H7 (cell line): ENCODE measurements around the gene USP6. TPM values are rescaled to one million over a fixed set of nuclear protein-coding genes. Genes with fewer than 3 reads are reported as not detected.
"Not testable (repeated sequence)": the region's sequence is repeated elsewhere in the genome, so short reads cannot be mapped to it uniquely, and the experiment has no call there.

Source experiments
- DNase-seq: peaks from one replicate; pipeline ENCODE4 v3.0.0; 2012
- H3K27me3 ChIP-seq: 2 replicates; pipeline ENCODE4 v1.6.0; 2011; ENCODE audit warnings: mild to moderate bottlenecking, low read length; ENCODE audit not compliant: control insufficient read depth, insufficient read depth
- H3K36me3 ChIP-seq: replicated peaks from 2 replicates; pipeline ENCODE4 v1.5.1; 2011; ENCODE audit warnings: low read length; ENCODE audit not compliant: control insufficient read depth, insufficient read depth
- H3K4me3 ChIP-seq: 2 replicates; pipeline ENCODE4 v1.5.1; 2011; ENCODE audit warnings: low read depth, mild to moderate bottlenecking, control low read depth, low read length, moderate library complexity; ENCODE audit not compliant: insufficient read depth
- total RNA-seq: library from RNA; depleted of rRNA; stranded (reverse); fragments of >200 nt; shearing (Covaris generic); gene quantifications from 2 replicates; pipeline ENCODE4 v1.2.3, GENCODE V29; 2014

USP6 gene
- total RNA-seq, 1 experiment from 2014 or later = 0.03 TPM

DNA sequence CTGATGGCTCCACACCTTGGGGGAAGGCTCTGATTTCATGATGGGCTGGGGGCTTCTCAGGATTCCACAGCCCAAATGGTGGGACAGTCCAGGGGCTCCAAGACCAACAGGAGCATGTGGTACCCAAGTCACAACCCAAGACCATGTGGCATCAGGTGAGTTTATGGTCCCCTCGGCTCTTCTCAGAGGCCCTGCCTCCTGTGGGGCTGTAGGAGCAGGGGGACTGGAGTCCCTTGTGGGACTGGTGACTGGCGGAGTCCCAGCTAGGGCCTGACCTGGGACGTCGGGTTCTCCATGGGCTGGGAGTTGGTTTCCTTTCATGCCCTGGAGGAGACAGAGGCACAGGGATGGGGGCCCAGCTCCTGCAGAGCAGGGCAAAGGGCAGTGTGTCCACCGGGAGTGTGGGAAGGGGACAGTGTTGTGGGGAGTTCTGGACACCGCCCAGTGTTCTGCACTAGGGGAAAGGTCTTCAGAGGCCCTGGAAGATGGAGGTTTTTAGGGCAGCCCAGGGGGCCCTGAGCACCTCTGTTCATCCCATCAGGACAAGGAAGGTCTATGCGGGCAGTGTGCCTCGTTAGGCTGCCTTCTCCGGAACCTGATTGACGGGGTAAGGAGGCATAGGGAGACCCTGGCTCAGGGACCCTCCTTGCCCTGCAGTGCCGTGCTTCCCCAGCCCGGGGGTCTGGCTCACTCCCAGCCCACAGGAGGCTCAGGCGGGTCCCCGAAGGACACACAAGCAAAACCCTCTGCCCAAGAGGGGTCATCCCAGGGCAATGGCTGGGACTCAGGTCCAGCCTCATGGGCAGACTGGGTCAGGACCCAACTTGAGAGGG, 21.0 kb downstream of the USP6 start:
- not testable (repeated sequence) for H3K36me3 ChIP-seq, H3K27me3 ChIP-seq, DNase-seq, H3K4me3 ChIP-seq

DNA sequence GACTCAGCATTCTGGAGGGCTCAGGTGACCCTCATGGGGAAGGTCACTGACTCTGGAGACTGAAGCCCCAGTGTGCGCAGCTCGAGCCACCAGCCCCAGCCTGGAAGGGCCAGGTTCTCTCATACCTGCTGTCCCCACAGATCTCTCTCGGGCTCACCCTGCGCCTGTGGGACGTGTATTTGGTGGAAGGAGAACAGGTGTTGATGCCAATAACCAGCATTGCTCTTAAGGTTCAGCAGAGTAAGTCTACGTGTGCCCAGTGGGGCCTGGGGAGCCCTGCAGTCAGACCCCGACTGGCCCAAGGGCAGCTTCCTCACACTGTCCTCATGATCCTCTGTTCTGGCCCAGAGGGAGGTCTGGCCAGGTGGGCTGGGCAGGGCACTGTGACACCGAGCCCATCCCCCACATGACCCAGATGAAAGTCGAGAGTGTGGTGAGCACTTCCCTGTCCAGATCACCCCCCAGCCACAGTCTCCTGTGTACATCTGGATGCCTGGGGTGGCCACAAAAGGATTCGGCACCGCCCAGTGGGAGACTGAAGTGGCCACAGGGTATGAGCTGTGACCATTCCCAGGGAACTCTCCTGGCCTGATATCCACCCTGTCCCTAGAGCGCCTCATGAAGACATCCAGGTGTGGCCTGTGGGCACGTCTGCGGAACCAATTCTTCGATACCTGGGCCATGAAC, 21.8 kb downstream of the USP6 start:
- H3K27me3 ChIP-seq, H3K36me3 ChIP-seq, H3K4me3 ChIP-seq: not testable (repeated sequence)
- DNase-seq = peak; percentile 8

DNA sequence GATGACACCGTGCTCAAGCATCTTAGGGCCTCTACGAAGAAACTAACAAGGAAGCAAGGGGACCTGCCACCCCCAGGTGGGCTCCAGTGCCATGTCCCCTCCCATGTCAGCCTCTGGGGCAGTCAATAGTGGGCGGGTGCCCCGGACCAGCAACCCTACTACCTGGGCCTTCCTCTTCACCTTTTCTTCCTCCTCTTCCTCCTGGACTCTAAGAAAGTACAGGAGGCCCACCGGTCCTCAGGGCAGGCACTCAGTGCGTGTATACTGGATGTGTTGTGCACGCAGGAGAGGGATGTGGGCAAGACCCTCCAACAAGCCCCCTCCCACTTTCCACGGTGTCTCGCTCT, 22.3 kb downstream of the USP6 start:
- H3K4me3 ChIP-seq, DNase-seq, H3K36me3 ChIP-seq, H3K27me3 ChIP-seq: not testable (repeated sequence)

DNA sequence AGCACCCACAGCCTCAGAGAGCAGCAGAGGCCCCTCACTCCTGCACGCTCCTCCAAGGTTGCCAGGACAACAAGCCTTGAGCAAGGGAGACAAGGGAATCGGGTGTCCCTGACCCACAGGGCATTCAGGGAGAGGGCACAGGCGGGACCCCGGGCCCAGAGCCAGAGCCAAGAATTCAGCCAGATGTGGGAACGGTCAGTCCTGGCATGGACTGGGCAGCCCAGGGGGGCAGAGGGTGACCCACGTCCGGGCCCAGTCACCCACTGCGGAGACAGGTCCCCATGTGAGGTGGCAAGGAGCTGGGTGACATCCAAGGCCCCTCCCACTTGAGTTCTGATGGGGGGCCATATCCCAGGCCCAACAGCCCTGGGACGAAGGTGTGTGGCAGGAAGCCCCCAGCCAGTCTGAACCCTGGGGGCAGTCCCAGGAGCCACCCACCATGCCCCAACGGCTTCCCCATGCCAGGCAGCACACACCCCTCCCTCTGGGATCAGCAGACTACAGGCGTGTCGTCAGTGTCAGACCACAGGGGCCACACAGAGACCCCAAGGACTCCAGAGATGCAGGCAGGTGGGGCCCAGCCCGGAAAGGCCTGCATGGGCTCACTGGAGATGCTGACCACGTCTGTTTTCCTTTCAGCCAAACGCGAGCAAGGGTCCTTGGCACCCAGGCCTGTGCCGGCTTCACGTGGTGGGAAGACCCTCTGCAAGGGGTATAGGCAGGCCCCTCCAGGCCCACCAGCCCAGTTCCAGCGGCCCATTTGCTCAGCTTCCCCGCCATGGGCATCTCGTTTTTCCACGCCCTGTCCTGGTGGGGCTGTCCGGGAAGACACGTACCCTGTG, 23.0 kb downstream of the USP6 start:
- Histone ChIP-seq H3K27me3 (no peaks in the 10 kb centered on the region), H3K4me3 (no peak overlapping the region), H3K36me3 (no peaks in the 10 kb centered on the region)
- peak; percentile 14 for DNase-seq

DNA sequence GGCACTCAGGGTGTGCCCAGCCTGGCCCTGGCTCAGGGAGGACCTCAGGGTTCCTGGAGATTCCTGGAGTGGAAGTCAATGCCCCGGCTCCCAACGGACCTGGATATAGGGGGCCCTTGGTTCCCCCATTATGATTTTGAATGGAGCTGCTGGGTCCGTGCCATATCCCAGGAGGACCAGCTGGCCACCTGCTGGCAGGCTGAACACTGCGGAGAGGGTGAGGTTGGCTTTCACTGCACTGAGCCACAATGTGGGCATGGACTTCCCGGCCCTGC, 23.6 kb downstream of the USP6 start:
- Histone ChIP-seq H3K36me3 (no peaks in the 10 kb centered on the region), H3K27me3 (no peaks in the 10 kb centered on the region), H3K4me3 (no peak overlapping the region)
- DNase-seq = peak; percentile 5

DNA sequence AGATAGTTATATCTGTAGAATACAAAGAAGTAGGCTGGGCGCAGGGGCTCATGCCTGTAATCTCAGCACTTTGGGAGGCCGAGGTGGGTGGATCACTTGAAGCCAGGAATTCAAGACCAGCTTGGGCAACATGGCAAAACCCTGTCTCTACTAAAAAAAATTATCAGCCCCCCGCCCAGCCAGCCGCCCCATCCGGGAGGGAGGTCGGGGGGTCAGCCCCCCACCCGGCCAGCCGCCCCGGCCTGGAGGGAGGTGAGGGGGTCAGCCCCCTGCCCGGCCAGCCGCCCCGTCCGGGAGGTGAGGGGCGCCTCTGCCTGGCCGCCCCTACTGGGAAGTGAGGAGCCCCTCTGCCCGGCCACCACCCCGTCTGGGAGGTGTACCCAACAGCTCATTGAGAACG, 27.0 kb downstream of the USP6 start:
- not testable (repeated sequence) for DNase-seq, H3K27me3 ChIP-seq, H3K36me3 ChIP-seq, H3K4me3 ChIP-seq

DNA sequence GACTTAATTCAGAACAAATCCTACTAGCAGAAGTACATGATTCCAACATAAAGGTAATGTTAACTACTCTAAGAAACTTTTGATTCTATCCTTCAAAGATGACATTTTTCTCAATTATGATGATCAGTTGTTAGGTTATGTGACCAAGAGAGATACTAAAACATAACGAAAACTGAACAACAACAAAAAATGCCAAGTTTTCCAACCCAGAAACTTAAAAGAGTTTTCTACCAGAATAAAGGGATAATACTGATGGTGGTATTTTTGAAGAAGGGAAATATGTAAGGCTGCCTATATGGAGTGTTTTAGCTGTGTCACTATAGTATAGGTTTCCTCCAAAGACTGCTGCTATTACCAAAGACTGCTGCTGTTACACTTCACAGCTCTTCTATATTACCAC, 30.3 kb downstream of the USP6 start:
- H3K36me3 ChIP-seq, DNase-seq, H3K27me3 ChIP-seq, H3K4me3 ChIP-seq: not testable (repeated sequence)

DNA sequence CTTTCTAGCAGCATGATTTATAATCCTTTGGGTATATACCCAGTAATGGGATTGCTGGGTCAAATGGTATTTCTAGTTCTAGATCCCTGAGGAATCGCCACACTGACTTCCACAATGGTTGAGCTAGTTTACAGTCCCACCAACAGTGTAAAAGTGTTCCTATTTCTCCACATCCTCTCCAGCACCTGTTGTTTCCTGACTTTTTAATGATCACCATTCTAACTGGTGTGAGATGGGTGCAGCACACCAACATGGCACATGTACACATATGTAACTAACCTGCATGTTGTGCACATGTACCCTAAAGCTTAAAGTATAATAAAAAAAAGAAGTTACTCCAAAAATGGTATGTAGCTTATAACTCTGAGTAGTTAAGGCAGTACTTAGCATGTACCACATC, 44.9 kb downstream of the USP6 start:
- H3K27me3 ChIP-seq, H3K4me3 ChIP-seq, DNase-seq, H3K36me3 ChIP-seq: not testable (repeated sequence)

DNA sequence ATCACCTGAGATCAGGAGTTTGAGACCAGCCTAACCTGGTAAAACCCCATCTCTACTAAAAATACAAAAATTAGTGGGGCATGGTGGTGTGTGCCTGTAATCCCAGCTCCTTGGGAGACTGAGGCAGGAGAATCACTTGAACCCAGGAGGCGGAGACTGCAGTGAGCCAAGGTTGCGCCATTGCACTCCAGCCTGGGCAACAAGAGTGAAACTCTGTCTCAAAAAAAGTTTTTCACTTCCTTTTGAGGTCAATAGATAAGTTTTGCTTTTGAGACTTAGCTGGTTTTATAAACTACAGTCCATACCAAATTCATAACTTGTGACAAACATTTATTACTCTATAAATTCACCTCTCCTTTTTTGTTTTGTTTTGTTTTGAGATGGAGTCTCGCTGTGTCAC, 46.0 kb downstream of the USP6 start:
- H3K4me3 ChIP-seq, H3K36me3 ChIP-seq, DNase-seq, H3K27me3 ChIP-seq: not testable (repeated sequence)

DNA sequence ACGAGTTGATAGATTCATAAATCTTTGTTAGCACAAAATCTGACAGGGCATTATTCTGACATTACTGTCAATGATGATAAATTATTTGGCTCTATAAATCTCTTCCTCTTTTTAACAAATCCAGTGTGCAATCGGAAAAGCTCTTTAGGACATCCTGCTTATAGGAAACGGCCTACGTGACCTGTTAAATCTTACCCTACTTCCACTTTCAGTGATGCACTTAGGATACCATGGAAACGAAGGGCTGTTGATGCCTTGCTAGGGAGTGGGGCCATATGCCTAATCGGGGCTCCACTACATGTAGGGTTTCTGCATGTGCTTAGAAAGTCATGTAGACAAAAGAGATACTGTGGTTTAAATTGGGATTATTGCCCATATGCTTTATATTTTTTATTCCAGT, 48.6 kb downstream of the USP6 start:
- no peak for DNase-seq
- Histone ChIP-seq H3K27me3 (no peaks in the 10 kb centered on the region), H3K36me3 (no peaks in the 10 kb centered on the region), H3K4me3 (no peak overlapping the region)

DNA sequence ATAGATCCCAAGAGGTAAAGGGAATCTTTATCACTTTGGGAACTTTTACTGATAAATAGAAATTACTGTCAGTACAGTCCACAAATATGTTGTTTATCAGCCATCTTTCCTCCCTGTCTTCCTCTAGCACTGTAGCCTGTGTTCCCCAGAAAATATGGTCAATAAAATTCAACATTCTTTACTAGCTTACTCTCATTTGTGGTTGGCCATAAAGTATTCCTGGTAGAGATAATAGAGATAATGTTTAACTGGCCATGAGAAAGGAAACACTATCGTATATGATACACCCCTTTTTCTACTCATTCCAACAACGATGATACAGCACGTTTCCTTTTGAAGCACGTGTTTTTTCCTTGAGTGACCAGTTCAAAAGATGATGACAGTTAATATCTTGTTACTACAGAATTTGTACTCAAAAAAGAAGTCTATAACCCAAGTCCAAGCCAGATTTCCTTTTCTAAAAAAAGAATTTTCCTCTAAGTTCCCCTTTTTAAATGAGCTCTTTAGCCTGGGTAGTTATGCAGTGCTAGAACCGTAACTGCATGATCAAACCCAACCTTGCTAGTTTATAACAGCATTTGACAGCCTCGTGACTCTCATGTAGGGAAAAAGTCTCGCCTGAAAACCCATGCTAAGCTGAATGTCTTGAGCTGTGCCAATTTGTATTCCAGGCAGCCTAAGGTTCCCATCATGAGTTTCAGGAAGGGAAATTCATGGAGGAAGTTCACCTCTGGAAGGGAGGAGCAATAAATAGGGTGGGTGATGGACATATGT, 50.1 kb downstream of the USP6 start:
- not testable (repeated sequence) for DNase-seq, H3K27me3 ChIP-seq, H3K36me3 ChIP-seq, H3K4me3 ChIP-seq

DNA sequence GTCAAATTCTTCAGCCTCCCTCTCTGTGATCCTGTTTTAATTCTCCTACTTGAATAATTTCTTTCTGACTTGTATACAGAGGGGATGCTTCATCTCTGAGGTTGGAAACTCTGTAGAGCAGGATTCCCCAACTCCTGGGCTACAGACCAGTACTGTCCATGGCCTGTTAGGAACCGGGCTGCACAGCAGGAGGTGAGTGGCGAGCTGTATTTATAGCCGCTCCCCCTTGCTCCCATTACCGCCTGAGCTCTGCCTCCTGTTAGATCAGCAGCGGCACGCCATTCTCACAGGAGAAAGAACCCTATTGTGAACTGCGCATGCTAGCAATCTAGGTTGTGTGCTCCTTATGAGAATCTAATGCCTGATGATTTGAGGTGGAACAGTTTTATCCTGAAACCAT, 59.2 kb downstream of the USP6 start:
- not testable (repeated sequence) for H3K4me3 ChIP-seq, H3K27me3 ChIP-seq, H3K36me3 ChIP-seq, DNase-seq

DNA sequence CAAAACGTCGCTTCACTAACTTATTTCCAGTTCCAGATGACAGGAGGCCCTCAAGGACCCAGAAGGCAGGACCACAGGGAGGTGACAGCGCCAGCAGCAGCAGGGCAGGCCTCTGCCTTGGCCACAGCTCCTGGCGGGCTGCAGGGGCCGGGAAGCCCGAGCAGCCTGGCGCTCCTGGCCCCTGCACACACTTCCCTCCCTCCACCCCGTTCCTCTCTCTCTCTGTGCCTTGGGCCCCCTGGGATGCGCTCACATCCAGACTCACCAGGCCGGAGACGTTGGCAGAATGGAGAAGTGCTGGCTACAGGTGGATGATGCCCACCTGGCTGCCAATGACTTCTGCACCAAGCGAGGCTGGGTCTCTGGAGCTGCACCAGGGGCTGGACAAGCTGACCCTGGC, 63.2 kb downstream of the USP6 start:
- Histone ChIP-seq H3K27me3 (no peaks in the 10 kb centered on the region), H3K36me3 (peaks cover 6% of the 10 kb centered on the region), H3K4me3 (no peak overlapping the region)
- no peak for DNase-seq

DNA sequence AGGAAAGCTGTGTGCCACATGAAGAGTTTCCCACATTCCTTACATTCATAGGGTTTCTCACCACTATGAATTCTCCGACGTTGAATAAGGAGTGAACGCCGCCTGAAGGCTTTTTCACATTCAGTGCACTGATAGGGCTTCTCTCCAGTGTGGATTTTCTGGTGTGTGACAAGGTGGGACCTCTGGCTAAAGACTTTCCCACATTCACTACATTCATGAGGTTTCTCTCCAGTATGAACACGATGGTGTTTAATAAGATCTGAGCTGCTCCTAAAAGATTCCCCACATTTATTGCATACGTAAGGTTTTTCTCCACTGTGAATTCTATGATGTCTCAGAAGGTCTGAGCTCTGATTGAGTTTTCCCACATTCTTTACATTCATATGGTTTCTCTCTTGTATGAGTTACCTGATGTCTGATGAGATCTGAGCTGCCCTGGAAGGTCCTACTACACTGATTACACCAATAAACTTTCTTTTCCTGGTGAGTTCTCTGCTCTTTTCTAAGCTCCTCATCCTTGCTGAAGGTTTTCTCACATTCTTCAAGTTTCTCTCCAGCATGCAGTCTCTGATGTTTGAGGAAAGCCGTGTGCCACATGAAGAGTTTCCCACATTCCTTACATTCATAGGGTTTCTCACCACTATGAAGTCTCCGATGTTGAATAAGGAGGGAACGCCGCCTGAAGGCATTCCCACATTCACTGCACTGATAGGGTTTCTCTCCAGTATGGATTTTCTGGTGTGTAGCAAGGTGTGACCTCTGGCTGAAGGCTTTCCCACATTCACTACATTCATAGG, 65.9 kb downstream of the USP6 start:
- DNase-seq = no peak
- no peaks in the 10 kb centered on the region for H3K27me3 ChIP-seq
- H3K4me3 ChIP-seq = no peak overlapping the region
- H3K36me3 ChIP-seq = peaks cover 8% of the 10 kb centered on the region
